OCI-LY7 (cell line): Measurements from ENCODE around the gene DPEP3. TPM values are rescaled to one million over a fixed set of nuclear protein-coding genes. Genes with fewer than 3 reads are reported as not detected.
"Not testable (repeated sequence)": the region's sequence is repeated elsewhere in the genome, so short reads cannot be mapped to it uniquely, and the experiment has no call there.

Experiments used
- BruUV-seq: library from RNA; stranded (reverse); fragments of 400-500 nt; replicated peaks from 2 replicates; lab custom pipeline; 2021; lab: Mats Ljungman, UMichigan
- CTCF ChIA-PET: fragments of 300-600 bp; sonication (Branson Sonifier 250); formaldehyde crosslinking; loops from one replicate; lab custom pipeline; 2022; ENCODE audit warnings: antibody characterized with exemption; ENCODE audit not compliant: unreplicated experiment; lab: Charles Lee
- POLR2A ChIA-PET: fragments of 300-600 bp; sonication (Branson Sonifier 250); formaldehyde crosslinking; loops from one replicate; lab custom pipeline; 2022; ENCODE audit warnings: antibody characterized with exemption; lab: Charles Lee
- DNase-seq: peaks from one replicate; pipeline ENCODE4 v3.0.0-alpha.2; 2015; ENCODE audit warnings: low spot score
- H2AFZ ChIP-seq: fragments of 200-600 bp; sonication (generic), shearing (Covaris generic); 2 replicates; pipeline ENCODE4 v1.6.1; 2014; ENCODE audit warnings: mild to moderate bottlenecking, antibody characterized with exemption, low read length, moderate library complexity
- H3K27ac ChIP-seq: fragments of 200-600 bp; sonication (generic); 2 replicates; pipeline ENCODE4 v1.5.1; 2014; ENCODE audit warnings: mixed run types, low read depth, mild to moderate bottlenecking, moderate library complexity, low read length, inconsistent platforms; ENCODE audit not compliant: poor library complexity, severe bottlenecking
- H3K36me3 ChIP-seq: fragments of 200-600 bp; sonication (generic); 2 replicates; pipeline ENCODE4 v1.6.1; 2014; ENCODE audit warnings: mild to moderate bottlenecking, antibody characterized with exemption, low read length, moderate library complexity, mixed read lengths; ENCODE audit not compliant: insufficient read depth
- H3K4me1 ChIP-seq: fragments of 200-600 bp; sonication (generic); 2 replicates; pipeline ENCODE4 v1.5.1; 2014; ENCODE audit warnings: mild to moderate bottlenecking, low read length; ENCODE audit not compliant: insufficient read depth, poor library complexity, severe bottlenecking
- H3K4me2 ChIP-seq: fragments of 200-600 bp; sonication (generic); 2 replicates; pipeline ENCODE4 v1.6.1; 2014; ENCODE audit warnings: mild to moderate bottlenecking, low read length
- H3K4me3 ChIP-seq: fragments of 200-600 bp; sonication (generic); 2 replicates; pipeline ENCODE4 v1.5.1; 2014; ENCODE audit warnings: mild to moderate bottlenecking, low read depth, low read length; ENCODE audit not compliant: poor library complexity, severe bottlenecking
- H3K79me2 ChIP-seq: fragments of 200-600 bp; sonication (generic); 2 replicates; pipeline ENCODE4 v1.6.1; 2016; ENCODE audit warnings: low read depth, mild to moderate bottlenecking, low read length, moderate library complexity, mixed read lengths; ENCODE audit not compliant: insufficient read depth
- H3K9me2 ChIP-seq: fragments of 200-600 bp; sonication (generic); 2 replicates; pipeline ENCODE4 v1.6.1; 2016; ENCODE audit warnings: mild to moderate bottlenecking, low read length, mixed read lengths; ENCODE audit not compliant: insufficient read depth
- H3K9me3 ChIP-seq: fragments of 200-600 bp; sonication (generic); 2 replicates; pipeline ENCODE4 v1.6.1; 2014; ENCODE audit warnings: mild to moderate bottlenecking, mixed run types, low read length, mixed read lengths
- H4K20me1 ChIP-seq: fragments of 200-600 bp; sonication (generic); 2 replicates; pipeline ENCODE4 v1.6.1; 2014; ENCODE audit warnings: mild to moderate bottlenecking, antibody characterized with exemption, low read length, moderate library complexity, mixed read lengths; ENCODE audit not compliant: insufficient read depth
- CTCF ChIP-seq: fragments of 200-600 bp; sonication (generic); conservative IDR thresholded peaks from 2 replicates; pipeline ENCODE4 v1.5.1; 2014; ENCODE audit warnings: mild to moderate bottlenecking, antibody characterized with exemption, low read length, moderate library complexity, mixed read lengths
- EZH2phosphoT487 ChIP-seq: fragments of 200-600 bp; sonication (generic); IDR thresholded peaks from 2 replicates; pipeline ENCODE4 v1.6.1; 2018; ENCODE audit warnings: low read depth, borderline replicate concordance, mild to moderate bottlenecking, mixed run types, antibody characterized with exemption, low read length, moderate library complexity, mixed read lengths
- intact Hi-C: fragments of 100-400 bp; cut with micrococcal nuclease; formaldehyde crosslinking; loops from one replicate; pipeline ENCODE4 v1.10.0; 2022; ENCODE audit not compliant: unreplicated experiment
- total RNA-seq, 2 experiments: library from RNA; depleted of rRNA in 1 of 2; stranded (reverse); fragments of >200 nt in 1 of 2; shearing (Covaris generic) in 1 of 2; gene quantifications; 2 replicates each; pipeline ENCODE4 v1.2.3, GENCODE V29; 2014 to 2022

Gene DPEP3
- total RNA-seq, 2 experiments from 2014 or later, result not detected

- H3K79me2 ChIP-seq, result no peaks in the 10 kb centered on the region
- H3K36me3 ChIP-seq, result no peaks in the 10 kb centered on the region
- TF ChIP-seq EZH2phosphoT487 (no peak), CTCF (no peak)
- H3K9me2 ChIP-seq, result no peaks in the 10 kb centered on the region
- BruUV-seq, result no TSS peak
- H3K9me3 ChIP-seq, result no peaks in the 10 kb centered on the region
- peak overlapping the region; percentile 14 for H3K4me3 ChIP-seq
- ChIA-PET CTCF (no interaction called here), POLR2A (interaction anchor here (1.4 to 3.9 kb wide), 3 partner anchors 8 to 22 kb away, joined by 4 to 21 read pairs (median 6); partner anchors contain the start of genes DDX28 and DUS2)
- H4K20me1 ChIP-seq, result no peaks in the 10 kb centered on the region
- H3K4me1 ChIP-seq, result peaks cover 20% of the 10 kb centered on the region
- H3K27ac ChIP-seq, result peak overlapping the region; percentile 34
- peak overlapping the region; percentile 84 for H2AFZ ChIP-seq
- intact Hi-C loops, result no loop called here
- no peak for DNase-seq
- peak overlapping the region; percentile 63 for H3K4me2 ChIP-seq
Measured at GRCh38 chr16:68000450-68000849, 20.2 kb upstream of the DPEP3 start.

- CTCF ChIA-PET, result no interaction called here
Measured at GRCh38 chr16:67999985-68000384, 19.7 kb upstream of the DPEP3 start.

GRCh38 chr16:67998779-67999688, 18.7 kb upstream of the DPEP3 start, which contains the start of gene DPEP2:
DPEP2 (minus strand) TSS chr16:67999484; CDS start chr16:67993212, 6,272 bp downstream.
- H3K9me3 ChIP-seq, H3K36me3 ChIP-seq, intact Hi-C loops, BruUV-seq, H4K20me1 ChIP-seq, H3K79me2 ChIP-seq, H3K9me2 ChIP-seq: not testable (repeated sequence)
- ChIA-PET POLR2A (interaction anchor here (0.6 to 3.9 kb wide), 6 partner anchors 12 to 481 kb away, joined by 3 to 21 read pairs (median 4); partner anchors contain the start of genes DDX28 and DUS2), CTCF (interaction anchor here (0.6 kb wide), 2 partner anchors 33 to 253 kb away, joined by 4 to 6 read pairs; no protein-coding TSS in a partner anchor)
- peak; percentile 40 for DNase-seq
- Histone ChIP-seq H3K4me1 (peaks cover 20% of the 10 kb centered on the region), H3K4me3 (peak within 1 kb of the TSS; percentile 14), H3K4me2 (peak within 1 kb of the TSS; percentile 63), H2AFZ (peak within 1 kb of the TSS; percentile 84), H3K27ac (peak within 1 kb of the TSS; percentile 34)

More at GRCh38 chr16:67999985-68000384, 19.7 kb upstream of the DPEP3 start:
- H4K20me1 ChIP-seq, result no peaks in the 10 kb centered on the region
- peak; percentile 76 for DNase-seq
- H3K4me2 ChIP-seq, result peak overlapping the region; percentile 63
- TF ChIP-seq CTCF (no peak), EZH2phosphoT487 (no peak)
- H3K9me2 ChIP-seq, result no peaks in the 10 kb centered on the region
- H3K79me2 ChIP-seq, result no peaks in the 10 kb centered on the region
- H3K4me1 ChIP-seq, result peaks cover 20% of the 10 kb centered on the region
- H3K9me3 ChIP-seq, result no peaks in the 10 kb centered on the region
- intact Hi-C loops, result no loop called here
- peak overlapping the region; percentile 34 for H3K27ac ChIP-seq
- POLR2A ChIA-PET, result interaction anchor here (0.6 to 3.9 kb wide), 4 partner anchors 8 to 446 kb away, joined by 3 to 21 read pairs (median 5); partner anchors contain the start of genes DDX28 and DUS2
- no peaks in the 10 kb centered on the region for H3K36me3 ChIP-seq
- H2AFZ ChIP-seq, result peak overlapping the region; percentile 84
- no TSS peak for BruUV-seq
- peak overlapping the region; percentile 14 for H3K4me3 ChIP-seq

GRCh38 chr16:67998231-67998778, 18.0 kb upstream of the DPEP3 start:
- DNase-seq, H3K4me3 ChIP-seq, H4K20me1 ChIP-seq, H3K9me3 ChIP-seq, BruUV-seq, H3K4me2 ChIP-seq, H3K27ac ChIP-seq, intact Hi-C loops, H3K9me2 ChIP-seq, H3K36me3 ChIP-seq, H3K79me2 ChIP-seq, H2AFZ ChIP-seq: not testable (repeated sequence)
- peaks cover 27% of the 10 kb centered on the region for H3K4me1 ChIP-seq
- POLR2A ChIA-PET, result interaction anchor here (0.6 to 3.9 kb wide), 7 partner anchors 11 to 480 kb away, joined by 3 to 21 read pairs (median 4); partner anchors contain the start of genes DDX28 and DUS2
- CTCF ChIA-PET, result interaction anchor here (0.6 to 1.0 kb wide), 3 partner anchors 32 to 253 kb away, joined by 3 to 6 read pairs (median 4); no protein-coding TSS in a partner anchor
